OCI-LY7 (cell line): ENCODE results near the gene SULT1A2.

ENCODE experiments used
- EZH2phosphoT487 ChIP-seq: fragments of 200-600 bp; sonication (generic); IDR thresholded peaks from 2 replicates; pipeline ENCODE4 v1.6.1; 2018; ENCODE audit warnings: low read depth, borderline replicate concordance, mild to moderate bottlenecking, mixed run types, antibody characterized with exemption, low read length, moderate library complexity, mixed read lengths
- TF ChIP-seq, protein P1 (sequence below): fragments of 200-600 bp; sonication (generic); conservative IDR thresholded peaks from 2 replicates; pipeline ENCODE4 v1.5.1; 2014; ENCODE audit warnings: mild to moderate bottlenecking, antibody characterized with exemption, low read length, moderate library complexity, mixed read lengths

DNA sequence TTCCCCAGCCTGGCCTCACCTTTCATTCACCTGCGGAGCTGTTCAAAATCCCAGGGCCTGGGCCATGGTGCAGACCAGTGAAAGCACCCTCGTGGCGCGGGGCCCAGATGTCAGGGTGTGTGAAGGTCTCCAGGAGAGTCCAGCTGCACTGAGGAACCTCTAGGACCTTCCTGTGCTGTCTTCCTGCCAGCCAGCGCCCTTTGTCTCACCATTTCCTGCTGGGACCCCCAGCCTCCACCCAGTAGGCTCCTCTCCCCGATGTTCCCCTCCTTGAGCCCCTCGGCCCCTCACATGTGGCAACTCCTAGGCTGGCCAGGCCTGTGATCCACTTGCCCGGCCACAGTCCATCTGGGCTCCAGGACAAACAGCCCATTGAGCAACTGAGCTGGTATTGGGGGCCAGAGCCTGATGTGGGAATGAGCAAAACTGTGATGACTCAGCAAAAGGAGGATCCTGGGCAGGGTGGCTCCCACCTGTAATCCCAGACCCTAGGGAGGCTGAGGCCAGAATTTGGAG is 677 bp downstream of the SULT1A2 start:
- TF ChIP-seq, protein P1, sequence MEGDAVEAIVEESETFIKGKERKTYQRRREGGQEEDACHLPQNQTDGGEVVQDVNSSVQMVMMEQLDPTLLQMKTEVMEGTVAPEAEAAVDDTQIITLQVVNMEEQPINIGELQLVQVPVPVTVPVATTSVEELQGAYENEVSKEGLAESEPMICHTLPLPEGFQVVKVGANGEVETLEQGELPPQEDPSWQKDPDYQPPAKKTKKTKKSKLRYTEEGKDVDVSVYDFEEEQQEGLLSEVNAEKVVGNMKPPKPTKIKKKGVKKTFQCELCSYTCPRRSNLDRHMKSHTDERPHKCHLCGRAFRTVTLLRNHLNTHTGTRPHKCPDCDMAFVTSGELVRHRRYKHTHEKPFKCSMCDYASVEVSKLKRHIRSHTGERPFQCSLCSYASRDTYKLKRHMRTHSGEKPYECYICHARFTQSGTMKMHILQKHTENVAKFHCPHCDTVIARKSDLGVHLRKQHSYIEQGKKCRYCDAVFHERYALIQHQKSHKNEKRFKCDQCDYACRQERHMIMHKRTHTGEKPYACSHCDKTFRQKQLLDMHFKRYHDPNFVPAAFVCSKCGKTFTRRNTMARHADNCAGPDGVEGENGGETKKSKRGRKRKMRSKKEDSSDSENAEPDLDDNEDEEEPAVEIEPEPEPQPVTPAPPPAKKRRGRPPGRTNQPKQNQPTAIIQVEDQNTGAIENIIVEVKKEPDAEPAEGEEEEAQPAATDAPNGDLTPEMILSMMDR, result no peak
- no peak for TF ChIP-seq EZH2phosphoT487
